HCT116 (cell line): ENCODE measurements around the gene FAM151B.

Experiments
- EZH2 ChIP-seq: fragments of 200-600 bp; sonication (generic); IDR thresholded peaks from 2 replicates; pipeline ENCODE4 v1.6.1; 2017; ENCODE audit warnings: antibody characterized with exemption, mixed run types
- SP1 ChIP-seq: IDR thresholded peaks from 2 replicates; pipeline ENCODE4 v1.6.1; 2012; ENCODE audit warnings: low read depth

DNA sequence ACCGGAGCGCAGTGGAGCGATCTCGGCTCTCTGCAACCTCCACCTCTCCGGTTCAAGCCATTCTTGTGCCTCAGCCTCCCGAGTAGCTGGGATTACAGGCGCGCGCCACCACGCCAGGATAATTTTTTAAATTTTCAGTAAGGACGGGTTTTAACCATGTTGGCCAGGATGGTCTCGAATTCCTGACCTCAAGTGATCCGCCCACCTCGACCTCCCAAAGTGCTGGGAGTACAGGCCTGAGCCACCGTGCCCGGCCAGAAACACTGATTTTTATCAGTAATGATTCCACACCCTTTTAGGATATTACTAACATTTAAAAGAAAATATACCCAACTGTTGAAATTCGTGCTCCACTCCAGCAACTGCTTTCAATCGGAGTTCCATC lies 464 bp upstream of the FAM151B start:
- TF ChIP-seq SP1: no peak
- TF ChIP-seq EZH2: no peak
